ENCODE data around the gene TWNK.

The TWNK gene

GRCh38 chr10:100997360-100998182, 10.2 kb downstream of the TWNK start:
- DNase-seq = peak; percentile 73 to 76

GRCh38 chr10:100998183-100998990, 11.0 kb downstream of the TWNK start:
- peak in 1 of 2 donors; percentile 55 for DNase-seq

GRCh38 chr10:100998991-100999741, 11.8 kb downstream of the TWNK start:
- DNase-seq = peak; percentile 61 to 75

GRCh38 chr10:100999742-101000126, 12.4 kb downstream of the TWNK start, which contains the start of gene LZTS2:
TSS of gene LZTS2 (plus strand) at chr10:100999808. CDS start at chr10:101002539, 2,731 bp downstream.
- DNase-seq = no peak

- DNase-seq = no peak
These were observed 13.0 kb downstream of the TWNK start for GRCh38 chr10:101000127-101000914.

GRCh38 chr10:101000915-101001658, 13.7 kb downstream of the TWNK start:
- peak in 1 of 2 donors; percentile 56 for DNase-seq

- DNase-seq = no peak
These were observed 14.3 kb downstream of the TWNK start for GRCh38 chr10:101001659-101002035.

GRCh38 chr10:101002456-101002855, 15.1 kb downstream of the TWNK start:
- no peak for DNase-seq

GRCh38 chr10:101003639-101004206, 16.4 kb downstream of the TWNK start:
- DNase-seq = no peak

- DNase-seq = no peak
These were observed 18.0 kb downstream of the TWNK start for GRCh38 chr10:101005361-101005760.

- no peak for DNase-seq
These were observed 18.7 kb downstream of the TWNK start for GRCh38 chr10:101005869-101006567.

GRCh38 chr10:101006593-101007098, 19.3 kb downstream of the TWNK start:
- no peak for DNase-seq

- DNase-seq = no peak
These were observed 19.9 kb downstream of the TWNK start for GRCh38 chr10:101007099-101007711.

GRCh38 chr10:101007915-101008822, 20.8 kb downstream of the TWNK start:
- no peak for DNase-seq

- no peak for DNase-seq
These were observed 21.6 kb downstream of the TWNK start for GRCh38 chr10:101008823-101009423.

- no peak for DNase-seq
These were observed 23.0 kb downstream of the TWNK start for GRCh38 chr10:101010329-101010728.

- no peak for DNase-seq
These were observed 24.4 kb downstream of the TWNK start for GRCh38 chr10:101011517-101012423.

Data from inflammatory macrophage (primary cell).